Urinary bladder (tissue), 4 donors: ENCODE measurements around the gene BNIP5. TPM values are rescaled to one million over a fixed set of nuclear protein-coding genes. Genes with fewer than 3 reads are reported as not detected.

ENCODE experiments used
- DNase-seq: peaks from one replicate; pipeline ENCODE4 v3.0.0-alpha.2; 2015; ENCODE audit errors: extremely low spot score
- H3K27ac ChIP-seq: one replicate; pipeline ENCODE4 v1.5.1; 2013; ENCODE audit warnings: low read depth, mild to moderate bottlenecking, moderate library complexity
- H3K36me3 ChIP-seq: one replicate; pipeline ENCODE4 v1.6.1; 2013; ENCODE audit warnings: mild to moderate bottlenecking, moderate library complexity; ENCODE audit not compliant: insufficient read depth
- H3K4me1 ChIP-seq: one replicate; pipeline ENCODE4 v1.6.1; 2013; ENCODE audit warnings: mild to moderate bottlenecking, moderate library complexity; ENCODE audit not compliant: insufficient read depth
- H3K4me3 ChIP-seq: one replicate; pipeline ENCODE4 v1.5.1; 2013; ENCODE audit warnings: low read depth, low read length
- WGBS: extraction: QIAGEN DNeasy Blood & Tissue Kit; methylation state at CpG from one replicate; pipeline ENCODE4 v1.1.7; 2013; 5-methylcytosine and 5-hydroxymethylcytosine counted together
- polyA plus RNA-seq: library from polyadenylated mRNA; stranded (reverse); fragments of 200-250 nt; gene quantifications from one replicate; pipeline ENCODE4 v1.2.3, GENCODE V29; 2013
- total RNA-seq: library from RNA; depleted of rRNA; stranded (reverse); fragments of >200 nt; gene quantifications from one replicate; pipeline ENCODE4 v1.2.3, GENCODE V29; 2014
- donor health status: healthy with polysubstance abuse.
- donor health status: healthy.

The BNIP5 gene
- total and polyA plus RNA-seq, 2 donors, result not detected

DNA sequence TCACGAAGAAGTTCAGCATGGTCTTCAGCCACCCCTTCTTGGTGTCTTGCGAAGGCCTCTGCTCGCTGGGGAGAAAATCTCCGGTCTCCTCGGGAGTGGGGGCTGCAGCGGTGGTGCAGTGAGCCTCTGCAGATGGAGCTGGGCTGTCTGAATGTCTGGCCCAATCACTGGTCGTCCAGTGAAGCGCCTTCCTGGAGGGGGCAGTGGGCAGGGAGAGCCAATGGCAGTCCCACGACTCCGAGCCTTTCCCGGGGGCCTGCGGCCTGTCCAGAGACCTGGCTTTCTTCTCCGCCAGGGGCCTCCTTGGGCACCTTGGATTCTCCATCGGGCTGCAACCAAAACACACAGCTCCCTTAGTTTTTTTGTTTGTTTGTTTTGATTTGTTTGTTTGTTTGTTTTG, 6.3 kb downstream of the BNIP5 start:
- Histone ChIP-seq H3K27ac (no peak overlapping the region), H3K4me1 (no peaks in the 10 kb centered on the region), H3K4me3 (no peak overlapping the region), H3K36me3 (no peaks in the 10 kb centered on the region)
- WGBS, result 90% methylated on average over 14 of the region's 14 CpGs
- DNase-seq, result no peak

DNA sequence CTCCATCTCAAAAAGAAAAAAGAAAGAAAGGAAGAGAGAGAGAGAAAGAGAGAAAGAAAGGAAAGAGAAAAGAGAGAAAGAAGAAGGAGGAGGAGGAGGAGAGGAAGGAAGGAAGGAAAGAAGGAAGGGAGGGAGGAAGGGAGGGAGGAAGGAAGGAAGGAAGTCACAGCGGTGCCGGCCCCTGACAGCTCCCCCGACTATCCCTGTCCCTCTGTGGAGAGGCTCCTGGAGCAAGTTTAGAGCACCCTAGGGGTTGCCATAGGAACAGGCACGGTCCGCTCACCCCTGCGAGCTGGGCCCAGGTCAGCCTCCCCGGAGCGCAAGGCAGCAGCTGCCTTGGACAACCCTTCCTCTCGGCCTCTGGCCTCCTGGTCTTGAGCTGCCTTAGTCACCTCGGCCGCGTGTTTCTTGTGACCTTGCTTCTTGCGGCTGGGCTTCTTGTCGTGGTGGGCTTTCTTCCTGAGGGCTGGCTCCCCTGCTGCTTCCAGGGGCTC, 6.8 kb downstream of the BNIP5 start:
- Histone ChIP-seq H3K4me3 (no peak overlapping the region), H3K27ac (no peak overlapping the region), H3K4me1 (no peaks in the 10 kb centered on the region), H3K36me3 (no peaks in the 10 kb centered on the region)
- 71% methylated on average over 14 of the region's 14 CpGs for WGBS
- DNase-seq, result no peak

DNA sequence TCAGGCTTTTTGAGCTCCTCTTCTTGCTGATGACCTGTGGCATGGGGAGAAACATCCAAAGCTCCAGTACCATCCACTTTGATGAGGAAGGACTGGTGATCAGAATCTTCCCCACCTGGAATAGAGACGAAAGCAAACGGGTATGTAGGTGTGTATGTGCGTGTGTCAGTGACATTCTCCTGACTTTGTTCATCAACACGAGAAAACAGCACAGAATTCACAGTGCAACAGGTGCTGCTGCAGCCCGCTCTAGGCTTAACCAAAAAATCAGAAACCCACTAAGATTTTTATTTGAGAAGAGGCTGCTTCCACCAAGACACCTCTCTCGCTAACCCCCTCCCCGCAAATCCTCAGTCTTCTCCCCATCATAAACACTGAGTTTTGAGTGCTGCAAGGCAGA, 8.1 kb downstream of the BNIP5 start:
- Histone ChIP-seq H3K27ac (no peak overlapping the region), H3K36me3 (no peaks in the 10 kb centered on the region), H3K4me3 (no peak overlapping the region), H3K4me1 (no peaks in the 10 kb centered on the region)
- 87% methylated on average over 7 of the region's 7 CpGs for WGBS
- DNase-seq, result no peak

DNA sequence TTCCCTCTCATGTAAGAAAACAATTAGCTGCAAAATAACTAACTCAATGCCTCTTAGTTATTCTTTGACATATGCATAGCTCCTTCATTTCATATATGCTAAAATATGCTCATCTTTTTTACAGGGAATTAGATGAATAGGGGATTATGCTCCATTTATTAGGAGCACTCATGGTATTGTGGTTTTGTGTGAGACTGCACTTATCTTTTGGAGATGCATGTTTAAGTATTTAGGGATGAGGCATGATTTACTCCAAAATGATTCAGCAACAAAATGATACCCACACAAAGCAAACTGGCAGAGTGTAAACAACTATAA, 8.8 kb downstream of the BNIP5 start:
- Histone ChIP-seq H3K4me3 (no peak overlapping the region), H3K4me1 (no peaks in the 10 kb centered on the region), H3K36me3 (no peaks in the 10 kb centered on the region), H3K27ac (no peak overlapping the region)
- no peak for DNase-seq

DNA sequence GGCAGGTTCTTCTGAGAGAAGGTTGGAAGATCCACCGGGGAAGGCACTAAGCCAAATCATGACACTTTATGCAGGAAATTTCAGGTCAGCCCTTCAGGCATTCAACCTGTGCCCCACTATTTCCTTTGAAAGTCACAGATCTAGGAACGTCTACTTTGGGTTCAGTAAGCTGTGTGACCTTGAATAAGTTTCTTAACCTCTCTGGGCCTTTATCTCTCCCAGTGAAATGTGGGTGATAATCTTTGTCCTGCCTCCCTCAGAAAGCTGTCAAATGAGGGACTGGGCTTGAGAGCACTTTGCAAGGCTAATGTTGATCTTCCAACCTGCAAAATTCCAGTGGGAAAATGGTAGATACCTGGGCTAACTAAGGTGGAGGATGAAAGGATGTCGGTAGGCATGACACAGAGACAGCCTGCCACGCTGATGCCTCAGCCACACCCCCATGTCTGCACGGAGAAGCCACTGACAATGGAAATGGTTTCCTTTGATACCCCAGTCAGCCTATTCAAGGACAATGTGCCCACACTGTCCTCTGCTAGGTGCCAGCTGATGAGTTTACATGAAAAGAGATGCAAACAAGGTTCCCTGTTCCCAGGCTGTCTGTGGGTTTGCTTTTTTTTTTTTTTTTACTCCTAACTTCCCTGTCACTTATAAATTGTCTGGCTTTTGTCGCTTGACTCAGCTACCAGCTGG, 9.3 kb downstream of the BNIP5 start:
- 56% methylated on average over 6 of the region's 6 CpGs for WGBS
- DNase-seq, result no peak
- Histone ChIP-seq H3K27ac (no peak overlapping the region), H3K36me3 (no peaks in the 10 kb centered on the region), H3K4me1 (no peaks in the 10 kb centered on the region), H3K4me3 (no peak overlapping the region)

DNA sequence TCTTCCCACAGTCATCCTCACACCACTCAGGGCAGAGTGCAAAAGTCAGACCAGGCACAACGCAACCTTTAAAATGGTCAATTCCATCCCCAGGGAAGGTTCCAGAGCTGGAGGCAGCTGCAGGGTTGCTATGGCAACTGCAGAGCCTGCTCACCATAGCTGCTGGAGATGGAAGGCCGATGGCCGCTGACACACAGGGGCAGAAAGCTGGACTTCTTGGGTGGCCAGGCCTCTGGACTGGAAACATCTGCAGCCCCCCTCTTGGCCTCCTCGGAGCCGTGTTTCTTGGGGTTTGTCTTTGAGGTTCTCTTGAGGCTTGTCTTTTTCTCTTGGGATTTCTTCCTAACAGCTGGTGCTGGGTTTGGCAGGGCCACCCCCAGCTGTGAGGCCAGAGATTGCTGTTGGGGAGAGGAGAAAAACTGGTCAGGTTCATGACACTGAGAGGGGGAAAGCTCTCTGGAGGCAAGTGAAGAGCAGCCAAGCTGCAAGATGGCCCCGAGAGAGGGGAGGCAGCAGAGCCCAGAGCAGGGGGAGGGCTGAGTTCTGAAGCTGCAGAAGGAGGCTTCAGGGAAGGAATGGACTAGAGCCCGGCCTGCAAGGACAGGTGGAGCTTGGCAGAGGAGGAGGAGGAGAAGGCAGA, 10.2 kb downstream of the BNIP5 start:
- WGBS, result 48% methylated on average over 7 of the region's 7 CpGs

DNA sequence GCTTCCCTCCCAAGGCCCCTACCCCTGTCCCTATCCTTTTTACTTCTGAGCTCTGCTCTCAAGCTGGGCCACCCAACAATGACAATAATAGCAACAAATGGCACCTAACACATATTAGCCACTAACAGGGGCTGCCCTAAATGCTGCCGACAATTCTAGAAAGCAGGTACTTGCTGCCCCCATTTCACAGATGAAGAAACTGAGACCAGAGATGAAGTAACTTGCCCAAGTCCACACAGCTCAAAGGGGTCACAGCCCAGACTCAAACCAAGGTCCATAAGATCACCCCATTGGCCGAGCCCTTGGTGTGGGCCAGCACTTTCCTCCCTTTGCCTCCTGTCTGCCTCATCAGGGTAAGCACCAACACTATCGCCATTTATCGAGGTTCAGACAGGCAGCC, 12.0 kb downstream of the BNIP5 start:
- DNase-seq, result no peak
- H3K4me1 ChIP-seq, result no peaks in the 10 kb centered on the region
- no peaks in the 10 kb centered on the region for H3K36me3 ChIP-seq
- H3K4me3 ChIP-seq, result no peak overlapping the region
- WGBS, result 92% methylated on average over 4 of the region's 4 CpGs
- no peak overlapping the region for H3K27ac ChIP-seq

More for the DNA sequence above, 10.2 kb downstream of the BNIP5 start:
- DNase-seq, result no peak
- Histone ChIP-seq H3K4me1 (no peaks in the 10 kb centered on the region), H3K4me3 (no peak overlapping the region), H3K36me3 (no peaks in the 10 kb centered on the region), H3K27ac (no peak overlapping the region)

DNA sequence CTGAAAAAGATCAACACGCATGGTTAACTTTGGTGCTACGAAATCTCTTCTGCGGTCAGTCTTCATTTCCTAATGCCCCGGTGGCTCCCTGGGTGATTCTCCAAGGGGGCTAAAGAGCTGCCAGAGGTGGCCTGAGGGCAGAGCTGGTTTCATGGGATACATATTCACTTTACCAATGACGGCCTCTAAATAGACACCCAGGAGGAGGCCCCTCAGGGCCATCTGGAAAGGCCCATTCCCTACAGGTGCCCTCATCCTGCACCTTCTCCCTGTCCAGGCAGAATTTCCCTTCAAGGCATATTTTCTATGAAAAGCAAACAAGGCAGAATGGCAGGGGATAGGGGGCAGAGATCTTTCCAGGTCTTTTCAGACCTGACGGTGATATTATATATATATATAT, 12.5 kb downstream of the BNIP5 start:
- Histone ChIP-seq H3K4me3 (no peak overlapping the region), H3K36me3 (no peaks in the 10 kb centered on the region), H3K27ac (no peak overlapping the region), H3K4me1 (no peaks in the 10 kb centered on the region)
- WGBS, result 93% methylated on average over 6 of the region's 6 CpGs
- no peak for DNase-seq

DNA sequence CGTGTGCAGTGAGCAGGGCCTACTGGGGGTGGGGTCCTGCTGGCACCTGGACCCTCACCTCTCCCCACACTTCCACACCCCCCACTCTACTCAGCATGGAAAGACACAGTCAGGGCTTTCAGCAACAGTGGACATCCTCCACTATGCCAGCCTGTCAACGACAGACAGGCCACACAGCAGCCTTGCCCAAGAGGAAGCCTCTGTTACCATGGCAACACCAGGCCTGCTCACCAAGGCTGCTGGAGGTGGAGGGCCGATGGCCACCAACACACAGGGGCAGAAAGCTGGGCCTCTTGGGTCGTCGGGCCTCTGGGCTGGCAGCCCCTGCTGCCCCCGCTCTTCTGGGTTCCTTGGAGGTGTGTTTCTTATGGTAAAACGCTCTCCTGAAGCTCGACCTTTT, 13.6 kb downstream of the BNIP5 start:
- WGBS, result 79% methylated on average over 8 of the region's 8 CpGs
- no peak overlapping the region for H3K27ac ChIP-seq
- no peak for DNase-seq
- H3K4me1 ChIP-seq, result no peaks in the 10 kb centered on the region
- no peak overlapping the region for H3K4me3 ChIP-seq
- H3K36me3 ChIP-seq, result no peaks in the 10 kb centered on the region

DNA sequence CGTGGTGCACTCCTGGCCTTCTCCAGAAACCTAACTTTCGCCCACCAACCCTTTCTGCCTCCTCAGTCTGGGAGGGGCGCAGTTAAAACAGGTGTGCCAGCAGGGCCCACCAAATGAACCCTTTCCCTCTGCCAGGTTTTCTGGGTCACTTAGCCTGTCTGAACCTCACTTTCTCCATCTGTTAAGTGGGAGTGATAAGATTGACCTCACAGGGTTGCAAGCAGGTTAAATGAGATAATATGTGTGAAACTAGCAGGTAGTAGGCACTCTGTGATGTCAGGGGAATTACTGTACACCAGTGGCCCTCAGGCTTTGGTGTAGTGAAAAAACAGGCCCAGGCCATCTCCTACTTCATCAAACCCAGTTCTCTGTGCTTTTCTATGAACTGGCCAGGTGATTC, 14.1 kb downstream of the BNIP5 start:
- 87% methylated on average over 3 of the region's 3 CpGs for WGBS
- Histone ChIP-seq H3K4me1 (no peaks in the 10 kb centered on the region), H3K27ac (no peak overlapping the region), H3K36me3 (no peaks in the 10 kb centered on the region), H3K4me3 (no peak overlapping the region)
- DNase-seq, result no peak

DNA sequence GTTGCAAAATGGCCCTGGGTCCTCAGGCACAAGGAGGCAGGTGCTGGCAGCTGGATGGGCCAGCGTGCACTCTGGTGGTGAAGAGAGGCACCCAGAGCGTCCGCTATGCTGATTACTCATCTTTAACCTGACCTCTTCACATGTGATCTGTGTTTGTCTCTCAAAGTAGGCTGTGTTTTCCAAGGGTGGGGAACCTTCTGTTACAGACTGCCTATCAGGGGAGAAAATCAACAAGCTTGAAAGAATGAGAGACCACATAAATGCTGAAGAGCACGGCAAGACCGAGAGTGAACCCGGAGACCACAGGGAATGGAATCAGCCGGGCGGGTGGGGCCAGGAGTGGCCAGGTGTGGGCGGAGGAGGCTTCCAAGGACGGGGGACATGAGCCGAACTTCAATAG, 16.2 kb downstream of the BNIP5 start:
- Histone ChIP-seq H3K4me3 (no peak overlapping the region), H3K4me1 (no peaks in the 10 kb centered on the region), H3K36me3 (no peaks in the 10 kb centered on the region), H3K27ac (no peak overlapping the region)
- 81% methylated on average over 11 of the region's 11 CpGs for WGBS
- DNase-seq, result no peak

DNA sequence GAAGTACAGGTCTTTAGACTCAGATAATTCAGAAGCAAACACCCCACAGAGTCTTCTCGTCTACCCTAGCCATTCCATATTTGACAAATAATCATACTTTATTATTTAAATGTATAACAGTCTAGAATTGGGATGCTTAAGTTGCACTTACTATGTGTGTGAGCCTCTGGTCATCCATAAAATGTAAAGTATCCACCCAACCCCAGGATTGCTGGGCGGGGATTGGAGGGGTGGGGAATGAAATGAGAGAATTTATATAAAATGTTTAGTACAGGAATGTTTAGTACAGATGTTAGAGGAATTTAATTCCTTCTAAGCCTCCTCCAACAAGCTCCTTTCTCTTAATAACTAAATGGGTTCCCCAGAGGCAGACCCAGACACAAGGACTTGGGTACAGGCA, 16.9 kb downstream of the BNIP5 start:
- WGBS, result 73% methylated on average over 2 of the region's 2 CpGs
- DNase-seq, result no peak
- Histone ChIP-seq H3K4me3 (no peak overlapping the region), H3K36me3 (no peaks in the 10 kb centered on the region), H3K4me1 (no peaks in the 10 kb centered on the region), H3K27ac (no peak overlapping the region)

DNA sequence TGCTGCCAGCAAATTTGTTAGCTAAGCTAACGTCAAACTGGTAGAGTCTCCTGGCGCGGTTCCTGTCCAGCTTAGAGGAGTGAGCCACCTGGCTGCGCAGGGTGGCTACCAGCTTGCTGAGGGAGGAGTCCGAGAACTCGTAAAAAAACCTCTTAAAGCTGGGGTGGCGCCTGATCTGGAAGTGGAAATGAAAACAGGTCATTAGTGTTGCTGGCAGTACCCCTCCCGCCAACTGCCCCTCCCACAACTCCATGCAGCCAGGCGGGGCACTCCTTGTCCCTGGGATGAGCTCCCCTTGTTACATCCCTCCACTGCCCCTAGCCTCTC, 17.3 kb downstream of the BNIP5 start:
- Histone ChIP-seq H3K36me3 (no peaks in the 10 kb centered on the region), H3K4me3 (no peak overlapping the region), H3K27ac (no peak overlapping the region), H3K4me1 (no peaks in the 10 kb centered on the region)
- 71% methylated on average over 9 of the region's 9 CpGs for WGBS
- DNase-seq, result no peak

DNA sequence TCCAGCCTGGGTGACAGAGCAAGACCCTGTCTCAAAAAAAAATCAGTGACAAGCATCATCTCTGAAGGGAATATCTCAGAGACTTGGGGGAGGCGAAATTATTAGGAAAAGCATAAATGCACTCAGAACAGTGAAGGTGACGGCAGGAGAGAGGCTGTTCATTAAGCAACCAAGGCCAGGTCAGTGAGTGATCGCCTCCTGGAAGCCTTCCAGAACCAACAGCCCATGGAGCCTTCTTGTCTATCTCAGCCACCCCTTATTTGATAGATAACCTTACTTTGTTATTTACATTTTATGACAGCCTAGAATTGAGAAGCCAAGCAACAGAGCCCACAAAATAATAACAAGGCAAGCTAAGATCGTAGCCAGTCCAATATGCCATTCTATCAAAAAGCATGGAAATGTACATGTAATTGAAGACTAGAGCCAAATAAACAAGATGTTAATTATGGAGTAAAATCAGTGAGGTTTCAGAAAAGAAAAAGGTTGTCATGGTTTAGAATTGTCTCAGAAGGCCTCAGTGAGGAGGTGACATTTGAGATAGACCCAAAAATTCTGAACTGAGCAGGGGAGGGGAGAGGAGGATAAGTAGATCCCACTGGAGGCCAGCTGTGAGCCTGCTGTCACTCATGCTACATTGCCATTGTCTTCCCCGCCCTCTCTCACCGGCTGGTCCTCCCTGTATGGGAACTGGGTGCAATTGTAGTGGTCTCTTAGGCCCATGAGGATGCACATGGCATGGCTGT, 17.8 kb downstream of the BNIP5 start:
- no peaks in the 10 kb centered on the region for H3K4me1 ChIP-seq
- DNase-seq, result no peak
- no peak overlapping the region for H3K4me3 ChIP-seq
- WGBS, result 82% methylated on average over 6 of the region's 6 CpGs
- no peak overlapping the region for H3K27ac ChIP-seq
- no peaks in the 10 kb centered on the region for H3K36me3 ChIP-seq
